NCI-H2196 (cell line): ENCODE measurements around the gene KRTAP19-3.
"Not testable (repeated sequence)": the region's sequence is repeated elsewhere in the genome, so short reads cannot be mapped to it uniquely, and the experiment has no call there.

Experiments used
- DNase-seq: peaks from one replicate; lab custom pipeline; 2025; ENCODE audit not compliant: unreplicated experiment; lab: John Stamatoyannopoulos, UW

The KRTAP19-3 gene

GRCh38 chr21:30491963-30492428 is at the start of gene KRTAP19-3:
TSS of gene KRTAP19-3 (minus strand) at chr21:30492013. CDS start at chr21:30491957, 56 bp downstream.
- no peak for DNase-seq

GRCh38 chr21:30518876-30519275 is 27.1 kb upstream of the KRTAP19-3 start:
- no peak for DNase-seq

- DNase-seq = no peak
These were observed 23.9 kb upstream of the KRTAP19-3 start for GRCh38 chr21:30515681-30516080.

GRCh38 chr21:30505621-30506205 is 13.9 kb upstream of the KRTAP19-3 start:
- not testable (repeated sequence) for DNase-seq

GRCh38 chr21:30502041-30502440 is 10.2 kb upstream of the KRTAP19-3 start, which contains the start of gene KRTAP19-5:
TSS of gene KRTAP19-5 (minus strand) at chr21:30502141. CDS start at chr21:30502090, 51 bp downstream.
- DNase-seq = no peak

GRCh38 chr21:30497065-30497464 is 5.3 kb upstream of the KRTAP19-3 start, which contains the start of gene KRTAP19-4:
TSS of gene KRTAP19-4 (minus strand) at chr21:30497165. CDS start at chr21:30497110, 55 bp downstream.
- DNase-seq = no peak

GRCh38 chr21:30487336-30487735 is 4.5 kb downstream of the KRTAP19-3 start, which contains the start of gene KRTAP19-2:
TSS of gene KRTAP19-2 (minus strand) at chr21:30487436. CDS start at chr21:30487348, 88 bp downstream.
- no peak for DNase-seq

- DNase-seq = no peak
These were observed 5.6 kb downstream of the KRTAP19-3 start for GRCh38 chr21:30486180-30486579.

GRCh38 chr21:30482130-30482529 is 9.7 kb downstream of the KRTAP19-3 start:
- no peak for DNase-seq

- DNase-seq = no peak
These were observed 11.7 kb downstream of the KRTAP19-3 start, which contains the start of gene KRTAP19-1 for GRCh38 chr21:30480145-30480544. TSS of gene KRTAP19-1 (minus strand) at chr21:30480367. CDS start at chr21:30480317, 50 bp downstream.

- no peak for DNase-seq
These were observed 12.6 kb downstream of the KRTAP19-3 start for GRCh38 chr21:30479259-30479658.

GRCh38 chr21:30478004-30478403 is 13.8 kb downstream of the KRTAP19-3 start:
- no peak for DNase-seq

GRCh38 chr21:30468900-30469714 is 22.7 kb downstream of the KRTAP19-3 start:
- no peak for DNase-seq

GRCh38 chr21:30463713-30464112 is 28.1 kb downstream of the KRTAP19-3 start:
- DNase-seq = no peak

GRCh38 chr21:30448514-30448913 is 43.3 kb downstream of the KRTAP19-3 start:
- DNase-seq = no peak

GRCh38 chr21:30447056-30447455 is 44.8 kb downstream of the KRTAP19-3 start:
- no peak for DNase-seq

GRCh38 chr21:30444204-30444603 is 47.6 kb downstream of the KRTAP19-3 start:
- DNase-seq = no peak

GRCh38 chr21:30443226-30443625 is 48.6 kb downstream of the KRTAP19-3 start:
- DNase-seq = no peak
